ENCODE data around the gene WFDC13. TPM values are rescaled to one million over a fixed set of nuclear protein-coding genes. Genes with fewer than 3 reads are reported as not detected.

WFDC13 gene, protein sequence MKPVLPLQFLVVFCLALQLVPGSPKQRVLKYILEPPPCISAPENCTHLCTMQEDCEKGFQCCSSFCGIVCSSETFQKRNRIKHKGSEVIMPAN
- total RNA-seq = not detected in 2 replicates

DNA sequence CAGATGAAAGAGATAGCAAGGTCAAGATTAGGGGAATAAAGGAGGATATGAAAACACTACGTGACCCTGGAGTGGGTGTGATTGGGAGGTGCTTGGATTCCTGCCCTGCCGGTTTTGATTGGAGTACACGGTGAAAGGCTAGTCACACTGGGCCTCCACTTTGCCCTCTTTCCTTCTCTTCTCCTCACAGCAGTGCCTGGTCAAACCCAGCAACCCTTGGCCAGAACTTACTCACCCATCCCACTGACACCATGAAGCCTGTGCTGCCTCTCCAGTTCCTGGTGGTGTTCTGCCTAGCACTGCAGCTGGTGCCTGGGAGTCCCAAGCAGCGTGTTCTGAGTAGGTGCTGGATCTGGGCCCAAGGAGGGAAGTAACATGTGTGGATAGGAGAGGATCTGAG, at the start of gene WFDC13:
TSS of gene WFDC13 (plus strand) at position 166 of the 400 bp plus-strand sequence. CDS start at position 252, 86 bp downstream.

DNA sequence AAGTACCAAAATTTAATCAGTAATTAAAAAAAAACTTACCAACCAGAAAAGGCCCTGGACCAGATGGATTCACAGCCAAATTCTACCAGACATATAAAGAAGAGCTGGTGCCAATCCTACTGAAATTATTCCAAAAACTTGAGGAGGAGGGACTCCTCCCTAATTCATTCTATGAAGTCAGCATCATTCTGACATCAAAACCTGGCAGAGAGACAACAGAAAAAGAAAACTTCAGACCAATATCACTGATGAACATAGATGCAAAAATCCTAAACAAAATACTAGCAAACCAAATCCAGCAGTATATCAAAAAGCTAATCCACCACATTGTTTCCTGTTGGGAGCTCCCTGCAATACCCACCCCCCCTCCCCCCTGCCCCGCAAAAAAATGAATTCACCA, 31.7 kb upstream of the WFDC13 start, which contains the start of gene WFDC11:
TSS of gene WFDC11 (minus strand) at position 101 of the 400 bp plus-strand sequence. CDS start 19,639 bp downstream, outside the sequence.

DNA sequence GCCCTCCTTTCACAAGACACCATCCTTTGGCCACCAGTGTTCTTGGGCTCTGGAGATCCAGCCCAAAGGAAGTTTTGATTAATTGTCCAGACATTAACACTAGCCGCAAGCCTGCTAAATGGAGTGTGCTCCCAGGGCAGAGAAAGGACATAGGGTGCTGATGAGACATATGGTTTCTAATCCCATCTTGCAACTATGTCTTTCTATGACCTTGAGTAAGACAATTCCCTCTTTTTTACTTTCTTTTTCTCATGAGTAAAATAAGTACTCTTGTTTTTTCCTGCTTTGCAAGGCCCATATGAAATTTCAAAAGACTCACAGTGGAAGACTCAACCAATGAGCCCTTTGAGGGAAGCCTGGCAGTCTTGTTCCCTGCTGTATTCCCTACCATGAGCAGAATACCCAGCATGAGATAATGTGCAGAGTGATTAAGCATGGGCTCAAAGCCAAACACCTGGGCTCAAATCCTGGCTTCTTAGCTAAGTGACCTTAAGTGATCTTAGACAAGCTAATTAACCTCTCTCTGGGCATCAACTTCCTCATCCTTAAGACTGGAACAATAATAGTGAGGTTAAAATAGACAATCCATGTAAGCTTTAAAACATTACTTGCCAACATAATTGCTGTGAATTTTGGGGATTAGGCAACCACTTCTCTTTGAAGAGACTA, 3.3 kb downstream of the WFDC13 start, which contains the start of gene WFDC10B:
TSS of gene WFDC10B (minus strand) at position 51 of the 669 bp plus-strand sequence. CDS start 19,027 bp downstream, outside the sequence.

DNA sequence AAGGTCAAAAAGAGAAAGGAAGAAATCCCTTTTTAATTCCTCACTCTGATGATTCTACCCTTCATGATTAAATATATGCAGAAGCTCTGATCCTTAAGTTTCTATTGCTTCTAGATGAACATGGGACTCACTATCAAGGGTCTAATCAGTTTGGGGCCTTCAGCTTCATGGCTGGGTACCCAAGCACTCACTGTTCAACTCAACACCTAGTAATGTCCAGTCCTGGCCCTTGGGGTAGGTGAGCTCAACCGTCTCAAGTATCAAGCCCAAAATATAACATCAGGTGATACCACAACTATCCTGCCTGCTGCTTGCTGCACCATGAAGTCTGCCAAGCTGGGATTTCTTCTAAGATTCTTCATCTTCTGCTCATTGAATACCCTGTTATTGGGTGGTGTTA, 20.2 kb downstream of the WFDC13 start, which contains the start of gene SPINT4:
TSS of gene SPINT4 (plus strand) at position 301 of the 400 bp plus-strand sequence. CDS start at position 322, 21 bp downstream.

Small RNA genes lying within 50 kb of the gene (small RNA-seq; reads per million reads assigned to genes)
- gene MIR3617 = 2.6 reads per million, percentile 56 among the genes with 10 or more reads in this experiment
- gene SPINT5P = not detected

Other genes with a start within 250 kb of the WFDC13 start
- not detected in 2 replicates for gene WFDC2, start 232.3 kb upstream of the WFDC13 start, total RNA-seq
- gene SPINT3, start 186.4 kb upstream of the WFDC13 start, total RNA-seq = not detected in 2 replicates
- not detected in 2 replicates for gene WFDC6, start 162.6 kb upstream of the WFDC13 start, total RNA-seq
- not detected in 2 replicates for gene EPPIN, start 154.6 kb upstream of the WFDC13 start, total RNA-seq
- not detected in 2 replicates for gene WFDC8, start 122.8 kb upstream of the WFDC13 start, total RNA-seq
- not detected in 2 replicates for gene WFDC10A, start 72.3 kb upstream of the WFDC13 start, total RNA-seq
- gene WFDC9, start 70.8 kb upstream of the WFDC13 start, total RNA-seq = not detected in 2 replicates
- not detected in 2 replicates for gene WFDC11, start 31.8 kb upstream of the WFDC13 start, total RNA-seq
- 0.32 TPM in 1 of 2 replicates, not detected in the other for gene WFDC10B, start 3.0 kb downstream of the WFDC13 start, total RNA-seq
- gene SPINT4, start 20.3 kb downstream of the WFDC13 start, total RNA-seq = not detected in 2 replicates
- gene WFDC3, start 89.8 kb downstream of the WFDC13 start, total RNA-seq = 0.61 TPM in 1 of 2 replicates, not detected in the other
- gene DNTTIP1, start 89.9 kb downstream of the WFDC13 start, total RNA-seq = 5.5 and 13.8 TPM in 2 replicates
- gene UBE2C, start 110.6 kb downstream of the WFDC13 start, total RNA-seq = 2.3 and 4.5 TPM in 2 replicates
- gene TNNC2, start 125.3 kb downstream of the WFDC13 start, total RNA-seq = not detected in 2 replicates
- gene SNX21, start 131.8 kb downstream of the WFDC13 start, total RNA-seq = 75.3 and 91.8 TPM in 2 replicates
- 27.6 and 32.8 TPM in 2 replicates for gene ACOT8, start 155.4 kb downstream of the WFDC13 start, total RNA-seq
- gene ZSWIM3, start 155.6 kb downstream of the WFDC13 start, total RNA-seq = 4.7 and 5.5 TPM in 2 replicates
- 12.0 and 13.5 TPM in 2 replicates for gene ZSWIM1, start 179.2 kb downstream of the WFDC13 start, total RNA-seq
- gene SPATA25, start 185.6 kb downstream of the WFDC13 start, total RNA-seq = 0.97 and 1.8 TPM in 2 replicates
- gene NEURL2, start 189.2 kb downstream of the WFDC13 start, total RNA-seq = 3.9 and 4.1 TPM in 2 replicates
- gene CTSA, start 189.3 kb downstream of the WFDC13 start, total RNA-seq = 102 and 119 TPM in 2 replicates
- 21.7 and 23.0 TPM in 2 replicates for gene PLTP, start 210.1 kb downstream of the WFDC13 start, total RNA-seq
- 19.3 and 20.6 TPM in 2 replicates for gene PCIF1, start 232.6 kb downstream of the WFDC13 start, total RNA-seq

Data from hair follicle dermal papilla cell (primary cell).